Measurements from ENCODE around the gene ZDHHC24.
"Not testable (repeated sequence)": the region's sequence is repeated elsewhere in the genome, so short reads cannot be mapped to it uniquely, and the experiment has no call there.

ZDHHC24 gene

DNA sequence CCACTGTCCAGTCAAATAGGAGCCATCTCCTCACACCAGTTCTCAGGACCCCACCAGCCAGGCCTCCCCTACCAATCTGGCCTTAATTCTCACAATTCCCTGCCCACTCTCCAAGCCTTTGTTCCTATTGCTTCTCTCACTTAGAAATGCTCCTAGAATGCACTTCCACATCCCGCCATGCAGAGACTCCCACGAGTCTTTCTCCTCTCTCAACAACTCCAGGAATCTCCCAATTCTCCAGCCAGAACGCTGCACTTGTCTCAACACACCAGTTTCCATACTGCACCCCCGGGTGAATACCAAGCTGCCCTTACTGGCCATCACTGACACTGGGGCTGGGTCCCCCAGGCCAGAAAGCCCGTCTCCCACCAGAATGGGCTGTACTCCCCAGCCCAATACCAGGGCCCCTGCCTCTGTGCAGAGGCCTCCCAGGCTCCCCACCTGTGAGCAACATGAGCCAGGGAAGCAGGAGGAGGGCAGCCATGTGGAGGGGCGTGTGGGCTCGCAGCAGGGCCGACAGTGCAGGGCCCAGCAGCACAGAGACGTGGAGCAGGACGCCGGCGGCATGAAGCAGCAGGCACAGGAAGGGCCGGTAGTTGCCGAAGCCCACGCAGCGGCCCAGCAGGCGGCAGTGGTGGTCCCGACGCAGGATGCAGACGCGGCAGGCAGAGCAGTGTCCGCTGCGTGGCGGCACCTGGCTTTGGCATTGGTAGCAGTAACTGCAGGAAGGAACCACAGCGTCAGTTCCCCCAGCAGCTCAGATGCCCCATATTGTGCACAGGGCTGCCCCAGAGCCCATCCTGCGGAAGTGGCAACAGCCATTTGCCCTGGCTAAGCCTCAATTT is 2.4 kb downstream of the ZDHHC24 start:
- no peak for DNase-seq

DNA sequence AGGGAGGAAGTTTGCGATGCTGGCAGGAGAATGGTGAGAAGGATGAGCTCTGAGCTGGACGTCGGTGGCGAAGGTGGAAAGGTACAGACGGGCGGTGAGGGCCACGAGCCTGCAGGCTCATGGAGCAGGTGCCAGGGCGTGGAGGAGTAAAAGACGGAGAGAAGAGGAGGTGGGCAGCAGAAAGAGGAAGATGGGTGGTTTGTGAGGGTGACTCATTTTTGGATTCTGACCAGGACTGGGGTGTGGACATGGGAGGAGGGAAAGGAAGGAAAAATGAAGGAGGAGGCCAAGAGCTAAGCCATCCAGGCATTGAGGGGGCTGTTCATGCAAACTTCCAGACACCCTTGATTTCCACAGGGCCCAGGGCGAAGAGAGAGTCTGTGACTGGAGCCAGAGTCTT is 3.5 kb downstream of the ZDHHC24 start:
- no peak for DNase-seq

DNA sequence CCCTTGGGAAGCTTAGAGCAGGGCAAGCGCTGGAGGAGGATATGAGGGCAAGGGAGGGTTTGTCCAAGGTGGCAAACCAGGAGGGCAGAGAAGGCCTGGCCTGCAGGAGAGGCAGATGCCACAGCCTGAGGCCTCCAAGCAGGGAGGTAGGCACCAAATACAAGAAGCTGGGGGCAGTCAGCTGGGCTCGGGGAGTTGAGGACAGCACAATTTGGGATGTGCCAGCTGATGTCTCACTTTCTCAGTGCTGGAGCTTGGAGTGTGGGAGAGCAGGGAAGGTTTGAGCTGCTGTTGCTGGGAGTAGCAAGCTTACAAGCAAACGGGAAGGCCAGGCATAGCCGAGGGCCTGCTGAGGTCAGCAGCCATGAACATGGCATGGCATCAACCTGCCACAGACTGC is 4.0 kb downstream of the ZDHHC24 start:
- DNase-seq = no peak

DNA sequence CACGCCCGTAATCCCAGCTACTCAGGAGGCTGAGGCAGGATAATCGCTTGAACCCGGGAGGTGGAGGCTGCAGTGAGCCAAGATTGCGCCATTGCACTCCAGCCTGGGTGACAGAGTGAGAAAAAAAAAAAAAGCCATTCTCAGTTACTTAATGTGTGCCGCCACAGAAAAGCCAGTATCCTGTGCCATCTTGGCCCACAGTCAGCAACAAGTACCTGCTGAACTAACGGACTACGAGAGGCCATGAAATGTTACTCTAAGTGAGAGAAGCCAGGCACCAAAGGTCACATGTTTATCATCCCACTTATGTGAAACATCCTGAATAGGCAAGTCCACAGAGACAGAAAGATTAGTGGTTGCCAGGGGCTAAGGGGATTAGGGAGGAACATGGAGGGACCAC is 5.2 kb downstream of the ZDHHC24 start:
- not testable (repeated sequence) for DNase-seq

DNA sequence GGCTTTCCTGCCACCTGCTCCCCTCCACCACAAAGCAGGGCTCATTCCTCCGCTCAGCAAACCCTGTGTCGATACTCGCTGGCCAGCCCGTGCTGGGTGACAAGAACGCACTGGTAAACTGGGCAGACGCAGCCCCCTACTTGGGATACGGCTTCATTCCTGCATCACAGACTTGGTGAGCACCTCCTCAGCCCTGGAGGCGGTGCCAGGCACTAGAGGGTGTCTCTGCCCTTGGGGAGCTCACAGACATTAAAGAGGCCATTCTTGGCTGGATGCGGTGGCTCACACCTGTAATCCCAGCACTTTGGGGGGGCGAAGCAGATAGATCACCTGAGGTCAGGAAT is 6.0 kb downstream of the ZDHHC24 start:
- DNase-seq = no peak

DNA sequence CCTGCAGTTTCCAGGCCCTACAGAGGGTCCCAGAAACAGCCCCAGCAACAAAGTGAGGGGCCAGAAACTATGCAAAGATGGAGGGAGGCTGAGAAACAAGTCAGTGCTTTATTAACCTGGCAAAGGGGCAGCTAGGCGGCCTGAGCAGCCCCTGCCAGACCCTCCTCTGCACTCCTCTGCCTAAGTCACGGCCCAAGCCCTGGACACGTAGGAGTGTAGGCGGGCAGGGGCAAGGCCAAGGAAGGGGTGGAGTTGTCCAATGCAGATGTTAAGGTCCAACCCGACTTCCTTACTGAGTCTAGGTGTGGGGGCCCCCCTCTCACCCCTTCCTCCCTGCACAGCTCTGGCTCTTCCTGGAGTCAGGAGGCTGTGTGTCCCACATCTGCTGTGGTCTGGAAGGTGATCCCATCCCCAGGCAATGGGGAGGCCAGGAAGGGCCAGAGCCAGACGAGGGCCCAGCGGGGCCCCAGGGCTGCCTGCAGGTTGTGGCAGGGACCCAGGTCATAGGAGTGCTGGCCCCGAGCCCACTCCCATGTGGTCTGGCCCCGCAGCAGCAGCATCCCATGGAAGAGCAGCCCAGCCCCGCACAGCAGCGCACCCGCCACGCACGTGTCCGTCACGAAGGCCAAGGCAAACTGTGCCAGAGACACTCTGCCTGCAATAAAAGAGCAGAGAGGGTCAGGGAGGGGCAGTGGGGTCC is 6.5 kb downstream of the ZDHHC24 start:
- no peak for DNase-seq

DNA sequence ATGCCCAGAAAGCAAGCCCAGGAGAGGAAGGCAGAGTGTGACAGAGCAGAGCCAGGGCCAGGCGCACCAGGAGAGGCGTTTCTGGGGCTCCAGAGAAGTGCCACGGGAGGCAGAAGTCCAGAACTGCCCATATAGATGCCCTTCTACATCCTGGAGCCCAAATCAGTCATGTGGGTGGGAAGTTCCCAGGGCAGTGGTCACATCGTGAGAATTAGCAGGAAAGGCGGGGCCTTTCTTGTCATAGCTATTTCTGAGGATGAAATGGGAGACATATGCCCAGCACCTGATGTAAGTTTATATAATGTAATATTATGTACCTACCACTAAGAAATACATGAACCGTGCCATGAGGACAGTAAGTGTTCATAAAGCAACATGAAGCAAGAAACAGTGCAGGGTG is 13.1 kb downstream of the ZDHHC24 start:
- no peak for DNase-seq

DNA sequence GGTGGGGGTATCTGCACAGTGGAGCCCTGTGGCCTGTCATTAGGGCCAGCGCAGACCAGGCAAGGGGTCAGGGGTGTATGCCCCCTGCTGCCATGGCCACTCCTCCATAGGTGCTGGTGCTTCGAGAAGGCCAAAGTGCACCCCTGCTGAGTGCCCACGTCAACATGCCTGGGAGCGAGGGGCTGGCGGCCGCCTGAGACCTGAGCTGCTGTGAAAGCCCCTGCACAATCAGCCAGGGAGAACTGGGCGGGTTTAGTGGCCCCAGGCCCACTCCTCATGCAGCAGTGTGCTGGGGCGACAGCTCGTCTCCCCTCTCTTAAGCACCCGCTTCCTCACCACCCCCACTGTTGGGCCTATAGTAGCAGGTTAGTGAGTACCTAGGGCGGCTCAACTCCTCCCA is 14.0 kb downstream of the ZDHHC24 start:
- no peak for DNase-seq

DNA sequence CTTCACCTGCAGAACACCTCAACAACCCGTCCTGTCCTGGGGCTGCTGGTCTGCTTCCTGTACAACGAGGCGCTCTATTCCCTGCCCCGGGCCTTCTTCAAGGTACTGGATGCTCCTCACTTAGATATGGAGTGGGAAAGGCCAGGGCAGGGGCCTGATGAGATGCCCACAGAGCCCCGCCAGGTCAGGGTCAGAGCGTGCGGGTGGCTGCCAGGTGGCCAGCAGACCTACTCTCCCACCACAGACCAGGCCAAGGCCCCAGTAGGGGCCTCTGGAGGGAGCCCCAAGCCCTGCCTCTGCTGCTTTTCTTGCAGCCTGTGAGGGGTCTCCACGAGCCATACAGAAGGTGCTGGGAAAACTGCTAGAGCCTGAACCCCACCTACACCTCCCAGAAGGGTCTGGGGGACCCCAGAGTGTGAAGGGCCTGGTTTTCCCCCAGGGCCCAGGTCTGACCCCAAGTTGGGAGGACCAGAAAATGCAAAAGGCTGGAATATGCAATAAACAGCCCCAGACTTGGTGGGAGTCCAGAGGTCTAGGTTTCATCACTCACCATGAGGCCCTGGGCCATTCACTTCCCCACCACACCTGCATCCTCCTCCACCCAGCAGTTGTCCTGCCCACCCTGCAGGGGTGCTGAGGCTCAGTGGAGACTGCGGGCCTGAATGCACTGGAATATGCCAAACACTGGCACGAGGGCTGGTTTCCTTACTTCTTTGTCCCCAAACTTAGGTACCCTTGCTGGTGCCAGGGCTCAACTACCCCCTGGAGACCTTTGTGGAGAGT is 14.7 kb downstream of the ZDHHC24 start:
- no peak for DNase-seq

DNA sequence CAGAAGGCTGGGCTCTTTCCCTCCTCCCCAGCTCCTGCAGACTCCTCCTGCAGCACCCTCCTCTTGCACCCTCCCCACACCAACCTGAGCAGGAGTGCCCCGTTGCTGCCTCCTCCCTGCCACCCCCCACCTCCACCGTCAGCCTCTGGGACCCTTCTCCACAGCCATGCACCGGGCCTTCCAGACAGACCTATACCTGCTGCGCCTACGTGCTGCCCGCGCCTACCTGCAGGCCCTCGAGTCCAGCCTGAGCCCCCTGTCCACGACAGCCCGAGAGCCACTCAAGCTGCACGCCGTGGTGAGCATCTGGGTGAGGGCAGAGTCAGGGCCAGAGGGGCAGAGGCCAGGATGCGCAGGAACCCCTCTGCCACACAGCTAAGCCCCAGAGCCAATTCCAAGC is 16.2 kb downstream of the ZDHHC24 start:
- DNase-seq = no peak

DNA sequence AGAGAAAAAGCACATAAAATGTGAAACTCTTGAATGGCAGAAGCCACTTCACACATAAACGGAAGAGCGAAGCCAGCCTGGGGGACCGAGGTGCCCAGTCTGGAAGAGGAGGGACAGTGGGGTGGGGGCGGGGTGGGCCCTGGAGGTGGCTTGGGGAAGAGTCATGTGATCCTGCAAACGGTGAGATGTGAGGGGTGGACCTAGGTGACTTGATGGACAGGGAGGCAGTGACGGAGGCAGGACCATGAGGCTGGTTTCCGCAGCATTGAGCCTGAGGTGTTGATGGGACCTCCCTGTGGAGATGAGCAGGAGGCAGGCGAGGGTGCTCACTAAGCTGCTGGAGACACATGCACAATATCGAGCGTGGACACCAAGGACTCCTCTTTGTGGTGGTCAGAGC is 16.8 kb downstream of the ZDHHC24 start:
- DNase-seq = no peak

DNA sequence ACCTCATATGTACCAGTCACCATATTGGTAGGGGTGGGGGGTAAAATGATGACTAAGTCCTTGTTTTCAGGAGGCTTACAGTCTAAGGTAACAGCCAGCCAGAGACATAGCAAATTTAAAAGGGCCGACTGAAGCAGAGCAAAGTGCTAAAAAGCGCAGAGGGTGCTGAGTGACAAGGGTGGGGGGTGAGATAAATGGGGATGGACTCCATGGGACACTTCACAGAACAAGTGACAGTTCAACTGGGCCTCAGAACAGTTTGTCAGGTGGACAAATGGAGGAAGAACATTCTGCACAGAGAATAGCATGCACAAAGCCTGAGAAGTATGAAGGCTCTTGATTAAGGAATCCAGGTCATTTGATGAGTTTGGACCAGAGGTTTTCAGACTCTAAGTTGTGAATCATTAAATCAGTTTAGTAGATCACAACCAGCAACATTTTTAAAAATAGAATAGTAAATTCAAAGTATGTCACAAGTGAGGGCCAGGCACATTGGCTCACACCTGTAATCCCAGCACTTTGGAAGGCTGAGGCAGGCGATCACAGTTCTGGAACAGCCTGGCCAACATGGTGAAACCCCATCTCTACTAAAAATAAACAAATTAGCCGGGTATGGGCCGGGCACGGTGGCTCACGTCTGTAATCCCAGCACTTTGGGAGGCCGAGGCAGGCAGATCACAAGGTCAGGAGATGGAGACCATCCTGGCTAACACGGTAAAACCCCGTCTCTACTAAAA is 21.4 kb downstream of the ZDHHC24 start:
- no peak for DNase-seq

DNA sequence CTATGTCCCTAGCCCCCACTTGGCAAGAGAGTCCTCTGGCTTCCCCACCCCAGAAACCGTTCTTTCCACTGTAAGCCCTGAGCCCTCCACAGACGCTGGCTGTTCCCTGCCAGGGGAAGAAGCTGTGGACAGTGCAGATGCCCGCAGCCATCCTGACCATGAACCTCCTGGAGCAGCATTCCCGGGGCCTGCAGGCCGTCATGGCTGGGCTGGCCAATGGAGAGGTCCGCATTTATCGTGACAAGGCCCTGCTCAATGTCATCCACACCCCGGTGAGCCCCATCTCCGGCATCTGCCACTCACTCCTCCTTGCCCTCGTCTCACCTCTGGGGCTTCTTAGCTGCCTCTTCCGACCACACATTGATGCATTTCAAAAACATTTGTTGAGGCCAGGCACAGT is 22.2 kb downstream of the ZDHHC24 start:
- DNase-seq = no peak

DNA sequence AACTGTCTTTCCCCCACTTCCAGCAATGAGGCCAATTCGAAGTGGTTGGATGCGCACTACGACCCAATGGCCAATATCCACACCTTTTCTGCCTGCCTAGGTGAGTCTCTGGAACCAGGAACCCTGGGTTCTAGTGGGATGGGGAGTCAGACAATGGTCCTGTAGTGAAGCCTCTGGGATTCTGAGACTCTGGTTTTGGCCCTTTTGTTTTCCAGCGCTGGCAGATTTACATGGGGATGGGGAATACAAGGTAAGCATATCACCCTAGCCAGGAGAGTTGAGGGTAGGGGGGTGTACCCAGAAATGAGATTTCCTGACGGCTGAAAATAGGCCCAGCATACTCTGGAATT is 34.9 kb downstream of the ZDHHC24 start:
- no peak for DNase-seq

DNA sequence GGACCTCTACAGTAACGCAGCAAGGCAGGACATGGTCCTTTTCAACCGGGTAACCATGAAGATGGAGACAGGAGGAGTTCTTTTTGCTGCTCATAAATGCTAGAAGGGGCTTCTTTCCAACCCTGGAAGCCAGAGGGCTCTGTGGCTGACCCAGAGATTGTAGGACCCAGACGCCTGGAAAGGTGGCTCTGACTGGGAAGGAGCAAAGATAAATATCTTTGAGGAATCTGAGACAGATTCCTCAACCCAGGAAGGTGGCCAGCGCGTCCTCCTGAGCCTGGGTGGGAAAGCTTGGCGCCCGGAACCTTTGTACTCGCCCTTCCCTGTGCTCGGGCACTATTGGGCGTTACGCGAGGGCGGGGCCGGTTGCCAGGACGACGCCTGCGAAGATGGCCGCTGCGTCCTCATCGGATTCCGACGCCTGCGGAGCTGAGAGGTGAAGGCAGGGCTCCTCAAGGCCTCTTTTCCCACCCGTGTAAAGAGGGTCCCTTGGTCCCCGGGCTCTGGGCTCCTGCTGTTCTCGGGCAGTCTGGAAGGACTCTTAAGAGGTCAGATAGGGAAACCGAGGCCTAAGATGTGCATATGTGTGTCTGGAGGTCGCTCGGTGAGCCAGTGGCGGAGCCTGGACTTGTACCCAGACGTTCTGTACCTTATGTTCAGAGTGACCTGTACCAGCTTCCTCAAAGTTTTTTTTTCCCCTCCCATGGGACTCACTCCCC is 35.4 kb downstream of the ZDHHC24 start, which contains the start of gene BBS1:
Gene BBS1, plus strand, starts transcription at position 365 of the 719 bp plus-strand sequence. Its CDS starts 25 bp downstream, at position 390.
- peak; percentile 85 for DNase-seq

DNA sequence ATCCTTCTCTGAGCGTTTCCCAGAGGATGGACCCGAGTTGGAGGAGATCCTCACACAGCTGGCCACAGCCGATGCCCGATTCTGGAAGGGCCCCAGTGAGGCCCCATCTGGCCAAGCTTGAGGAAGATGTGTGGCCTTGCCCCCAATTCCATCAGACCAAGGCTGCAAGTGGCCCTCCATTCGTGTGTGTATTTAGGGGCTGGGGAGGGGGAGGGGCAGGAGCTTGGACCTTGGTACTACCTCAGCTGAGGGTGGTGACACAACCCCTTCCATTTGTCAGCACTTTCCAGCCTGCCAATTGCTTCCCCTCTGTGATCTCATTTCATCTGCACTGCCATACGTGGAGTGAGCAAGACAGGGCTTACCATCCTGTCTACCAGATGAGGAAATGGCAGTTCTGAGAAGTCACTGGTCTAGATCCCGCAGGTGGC is 36.7 kb downstream of the ZDHHC24 start:
- DNase-seq = no peak

DNA sequence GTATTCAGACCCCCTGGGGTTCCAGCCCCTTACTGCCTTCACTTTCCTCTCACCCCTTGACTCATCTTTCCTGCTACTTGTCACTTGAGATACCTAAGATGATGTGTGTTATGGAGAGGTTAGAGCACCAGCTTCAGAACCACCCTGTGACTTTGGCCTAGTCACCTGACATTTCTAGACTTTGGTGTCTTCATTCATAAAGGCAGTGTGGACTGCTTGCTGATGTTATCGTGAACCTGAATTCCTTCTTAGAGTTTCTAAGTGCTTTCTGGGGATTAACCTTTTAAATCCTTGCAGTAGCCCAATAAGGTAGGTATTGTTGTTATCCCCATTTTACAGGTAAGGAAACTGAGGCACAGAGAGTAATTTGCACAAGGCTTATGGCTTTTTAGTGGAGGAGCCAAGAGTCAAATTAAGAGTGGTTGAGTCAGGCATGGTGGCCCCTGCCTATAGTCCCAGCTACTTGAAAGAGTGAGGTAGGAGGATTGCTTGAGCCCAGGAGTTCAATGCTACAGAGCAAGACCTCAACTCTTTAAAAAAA is 40.5 kb downstream of the ZDHHC24 start:
- no peak for DNase-seq

DNA sequence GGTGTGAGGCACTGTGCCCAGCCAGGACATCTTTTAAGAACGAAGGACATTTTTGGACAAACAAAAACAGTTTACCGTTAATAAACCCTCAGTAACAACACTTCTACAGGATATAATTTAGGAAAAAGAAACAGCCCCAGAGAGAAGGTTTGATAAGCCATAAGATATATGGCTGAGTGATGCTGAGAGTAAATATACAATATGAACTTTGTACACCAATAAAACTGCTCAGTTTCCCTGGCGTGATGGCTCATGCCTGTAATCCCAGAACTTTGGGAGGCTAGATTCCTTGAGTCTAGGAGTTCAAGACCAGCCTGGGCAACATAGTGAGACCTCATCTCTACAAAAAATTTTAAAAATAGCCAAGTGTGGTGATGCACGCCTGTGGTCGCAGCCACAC is 47.3 kb downstream of the ZDHHC24 start:
- DNase-seq = no peak

DNA sequence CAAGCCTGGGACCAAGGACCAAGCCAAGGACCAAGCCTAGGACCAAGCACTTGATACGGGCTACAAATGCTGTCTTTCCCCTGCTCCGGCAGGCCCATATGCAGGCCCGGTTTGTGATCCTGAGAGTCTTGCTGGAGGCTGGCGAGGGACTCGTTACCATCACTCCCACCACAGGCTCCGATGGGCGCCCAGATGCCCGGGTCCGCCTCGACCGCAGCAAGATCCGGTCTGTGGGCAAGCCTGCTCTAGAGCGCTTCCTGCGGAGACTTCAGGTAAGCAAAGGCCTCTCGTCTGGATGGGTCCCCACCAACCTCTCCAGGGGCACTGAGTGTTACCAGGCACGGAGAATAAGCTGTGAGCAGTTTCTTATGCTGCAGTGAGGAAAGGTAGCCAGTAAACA is 48.6 kb downstream of the ZDHHC24 start:
- DNase-seq = no peak

DNA sequence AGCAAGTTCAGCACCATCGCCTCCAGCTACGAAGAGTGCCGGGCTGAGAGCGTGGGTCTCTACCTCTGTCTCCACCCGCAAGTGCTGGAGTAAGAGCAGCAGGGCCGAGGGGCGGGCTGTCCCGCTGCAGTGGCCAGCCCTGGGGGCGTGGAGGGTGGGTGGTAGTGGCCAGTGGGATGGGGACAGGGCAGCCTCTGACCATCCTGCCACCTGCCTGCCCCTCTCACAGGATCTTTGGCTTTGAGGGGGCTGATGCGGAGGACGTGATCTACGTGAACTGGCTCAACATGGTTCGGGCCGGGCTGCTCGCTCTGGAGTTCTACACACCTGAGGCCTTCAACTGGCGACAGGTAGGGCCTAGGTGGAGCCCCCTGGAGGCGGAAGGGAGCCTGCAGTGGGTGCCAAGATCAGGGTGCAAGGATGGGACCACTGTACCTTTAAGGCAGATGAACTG is 50.4 kb downstream of the ZDHHC24 start:
- no peak for DNase-seq

DNA sequence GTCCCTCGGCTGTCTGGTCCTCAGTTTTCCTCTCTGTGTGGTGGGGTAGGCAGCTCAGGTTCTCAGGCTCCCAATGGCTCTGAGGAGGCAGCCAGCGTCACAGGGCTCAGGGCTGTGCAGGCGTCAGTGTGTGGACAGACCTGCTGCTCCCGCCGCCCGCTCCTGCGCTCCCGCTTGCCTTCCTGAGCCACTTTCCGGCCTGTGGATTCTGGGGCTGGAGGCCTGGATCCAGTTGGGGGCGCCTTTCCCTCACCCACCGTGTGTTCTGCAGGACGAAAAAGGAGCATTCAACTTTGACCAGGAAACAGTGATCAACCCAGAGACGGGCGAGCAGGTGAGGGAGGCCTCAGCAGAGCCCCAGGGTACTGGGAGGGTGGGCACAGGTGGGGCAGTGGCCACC is 50.9 kb downstream of the ZDHHC24 start:
- no peak for DNase-seq

DNA sequence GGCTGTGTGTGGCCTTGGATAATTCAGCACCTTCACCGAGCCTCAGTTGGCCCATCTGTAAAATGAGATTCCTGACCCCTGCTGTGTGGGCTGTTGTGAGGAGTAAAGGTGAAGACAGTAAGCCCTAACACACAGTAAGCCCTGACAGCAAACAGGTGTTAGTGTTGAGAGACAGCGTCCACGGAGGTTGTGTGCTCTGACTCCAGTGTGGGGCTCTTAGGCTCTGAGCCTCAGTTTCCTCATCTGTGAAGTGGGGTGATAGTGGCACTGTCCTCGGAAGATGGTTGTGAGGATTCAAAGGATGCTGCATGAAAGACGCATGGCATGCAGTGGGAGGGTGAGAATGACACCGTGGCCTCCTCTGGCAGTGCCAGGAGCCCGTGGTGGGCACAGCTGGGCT is 51.4 kb downstream of the ZDHHC24 start:
- no peak for DNase-seq
